H9 (cell line): Measurements from ENCODE around the gene YES1. TPM values are rescaled to one million over a fixed set of nuclear protein-coding genes. Genes with fewer than 3 reads are reported as not detected.
"Not testable (repeated sequence)": the region's sequence is repeated elsewhere in the genome, so short reads cannot be mapped to it uniquely, and the experiment has no call there.

Experiments used
- DNase-seq: peaks from one replicate; pipeline ENCODE4 v3.0.0-alpha.2; 2017
- H2AFZ ChIP-seq: one replicate; pipeline ENCODE4 v1.6.1; 2013; ENCODE audit warnings: mild to moderate bottlenecking, low read length, control low read depth, moderate library complexity
- H2AK5ac ChIP-seq: 2 replicates; pipeline ENCODE4 v1.6.1; 2013; ENCODE audit warnings: low read length, control low read depth, mixed read lengths; ENCODE audit not compliant: insufficient read length
- H2BK120ac ChIP-seq: one replicate; pipeline ENCODE4 v1.6.1; 2013; ENCODE audit warnings: low read depth, mild to moderate bottlenecking, low read length, control low read depth, inconsistent platforms; ENCODE audit not compliant: poor library complexity, severe bottlenecking
- H2BK12ac ChIP-seq: 2 replicates; pipeline ENCODE4 v1.6.1; 2013; ENCODE audit warnings: low read length, control low read depth, mixed read lengths, low read depth; ENCODE audit not compliant: insufficient read length
- H2BK15ac ChIP-seq: 2 replicates; pipeline ENCODE4 v1.6.1; 2013; ENCODE audit warnings: low read depth, low read length, control low read depth
- H2BK20ac ChIP-seq: one replicate; pipeline ENCODE4 v1.6.1; 2013; ENCODE audit warnings: low read depth, mild to moderate bottlenecking, low read length, control low read depth, inconsistent platforms; ENCODE audit not compliant: poor library complexity, severe bottlenecking
- H2BK5ac ChIP-seq: 2 replicates; pipeline ENCODE4 v1.6.1; 2013; ENCODE audit warnings: low read length, control low read depth, mixed read lengths; ENCODE audit not compliant: insufficient read length
- H3K14ac ChIP-seq: 2 replicates; pipeline ENCODE4 v1.6.1; 2013; ENCODE audit warnings: low read length, control low read depth; ENCODE audit not compliant: insufficient read depth
- H3K18ac ChIP-seq: 2 replicates; pipeline ENCODE4 v1.6.1; 2013; ENCODE audit warnings: low read depth, mild to moderate bottlenecking, mixed read lengths, low read length, control low read depth; ENCODE audit not compliant: insufficient read length
- H3K23ac ChIP-seq: 2 replicates; pipeline ENCODE4 v1.6.1; 2013; ENCODE audit warnings: low read length, control low read depth, mixed read lengths, low read depth; ENCODE audit not compliant: insufficient read length
- H3K23me2 ChIP-seq: 2 replicates; pipeline ENCODE4 v1.6.1; 2013; ENCODE audit warnings: low read depth, mild to moderate bottlenecking, mixed read lengths, low read length, control low read depth; ENCODE audit not compliant: insufficient read length, poor library complexity, severe bottlenecking
- H3K27ac ChIP-seq: 2 replicates; pipeline ENCODE4 v1.5.1; 2013; ENCODE audit warnings: low read length, control low read depth, mixed read lengths, low read depth; ENCODE audit not compliant: insufficient read length
- H3K27me3 ChIP-seq: 2 replicates; pipeline ENCODE4 v1.6.1; 2013; ENCODE audit warnings: low read length, control low read depth, inconsistent platforms; ENCODE audit not compliant: insufficient read depth
- H3K4ac ChIP-seq: 2 replicates; pipeline ENCODE4 v1.6.1; 2013; ENCODE audit warnings: low read depth, mild to moderate bottlenecking, control low read depth, inconsistent platforms, low read length, moderate library complexity
- H3K4me1 ChIP-seq: 2 replicates; pipeline ENCODE4 v1.6.1; 2013; ENCODE audit warnings: low read length, control low read depth, inconsistent platforms; ENCODE audit not compliant: insufficient read depth
- H3K4me2 ChIP-seq: 2 replicates; pipeline ENCODE4 v1.6.1; 2013; ENCODE audit warnings: low read length, control low read depth, mixed read lengths; ENCODE audit not compliant: insufficient read length, insufficient read depth
- H3K56ac ChIP-seq: 2 replicates; pipeline ENCODE4 v1.6.1; 2013; ENCODE audit warnings: low read depth, mild to moderate bottlenecking, mixed read lengths, low read length, control low read depth; ENCODE audit not compliant: insufficient read length
- H3K79me1 ChIP-seq: 2 replicates; pipeline ENCODE4 v1.6.1; 2013; ENCODE audit warnings: low read depth, mild to moderate bottlenecking, moderate library complexity, low read length, control low read depth, inconsistent platforms; ENCODE audit not compliant: insufficient read depth, poor library complexity, severe bottlenecking
- H3K79me2 ChIP-seq: 2 replicates; pipeline ENCODE4 v1.6.1; 2013; ENCODE audit warnings: low read length, control low read depth, inconsistent platforms; ENCODE audit not compliant: insufficient read depth
- H3K9ac ChIP-seq: 2 replicates; pipeline ENCODE4 v1.6.1; 2013; ENCODE audit warnings: low read length, control low read depth, mixed read lengths; ENCODE audit not compliant: insufficient read length; ENCODE audit errors: extremely low read depth
- H3K9me3 ChIP-seq: one replicate; pipeline ENCODE4 v1.6.1; 2013; ENCODE audit warnings: low read depth, low read length, inconsistent platforms; ENCODE audit not compliant: control insufficient read depth
- H3T11ph ChIP-seq: one replicate; pipeline ENCODE4 v1.6.1; 2013; ENCODE audit warnings: mild to moderate bottlenecking, low read length, control low read depth, inconsistent platforms
- H4K20me1 ChIP-seq: one replicate; pipeline ENCODE4 v1.6.1; 2013; ENCODE audit not compliant: control insufficient read depth, insufficient read length, insufficient read depth
- H4K5ac ChIP-seq: 2 replicates; pipeline ENCODE4 v1.6.1; 2013; ENCODE audit warnings: low read depth, mild to moderate bottlenecking, mixed read lengths, low read length, control low read depth; ENCODE audit not compliant: insufficient read length
- H4K8ac ChIP-seq: replicated peaks from 2 replicates; pipeline ENCODE4 v1.6.1; 2013; ENCODE audit warnings: low read length, control low read depth, mixed read lengths, low read depth; ENCODE audit not compliant: insufficient read length
- H4K91ac ChIP-seq: 2 replicates; pipeline ENCODE4 v1.6.1; 2013; ENCODE audit warnings: low read depth, mild to moderate bottlenecking, moderate library complexity, mixed read lengths, low read length, control low read depth; ENCODE audit not compliant: insufficient read length
- H3K27ac Mint-ChIP-seq, 3 experiments: 2 replicates in 2 of 3; 3 replicates in 1 of 3; pipeline ENCODE4 v1.8.0; 2020 to 2021; ENCODE audit warnings: mixed read lengths in 3 of 3, mild to moderate bottlenecking in 1 of 3, moderate library complexity in 1 of 3
- H3K27me3 Mint-ChIP-seq: 2 replicates; pipeline ENCODE4 v1.8.0; 2021; ENCODE audit warnings: low read depth, mild to moderate bottlenecking, moderate library complexity, mixed read lengths
- H3K36me3 Mint-ChIP-seq, 3 experiments: 2 replicates in 2 of 3; 3 replicates in 1 of 3; pipeline ENCODE4 v1.8.0; 2020 to 2021; ENCODE audit warnings: low read depth in 3 of 3, mixed read lengths in 3 of 3; ENCODE audit not compliant: insufficient read depth in 1 of 3
- H3K4me1 Mint-ChIP-seq, 2 experiments: 2 replicates each; pipeline ENCODE4 v1.8.0; 2020; ENCODE audit warnings: mixed read lengths in 2 of 2
- H3K4me3 Mint-ChIP-seq, 2 experiments: 2 replicates in 1 of 2; 3 replicates in 1 of 2; pipeline ENCODE4 v1.8.0; 2020 to 2021; ENCODE audit warnings: mild to moderate bottlenecking in 2 of 2, mixed read lengths in 2 of 2, moderate library complexity in 1 of 2
- H3K9me3 Mint-ChIP-seq, 2 experiments: 2 replicates in 1 of 2; 3 replicates in 1 of 2; pipeline ENCODE4 v1.8.0; 2020; ENCODE audit warnings: mild to moderate bottlenecking in 2 of 2, mixed read lengths in 2 of 2, moderate library complexity in 1 of 2
- WGBS: extraction: QIAGEN DNeasy Blood & Tissue Kit; methylation state at CpG from one replicate; pipeline ENCODE4 v1.1.7; 2013; ENCODE audit warnings: missing lambda C conversion rate, low lambda C conversion rate, mixed read lengths; ENCODE audit not compliant: insufficient read length; ENCODE audit errors: extremely low coverage; 5-methylcytosine and 5-hydroxymethylcytosine counted together
- total RNA-seq: library from RNA; stranded (reverse); gene quantifications from 2 replicates; pipeline ENCODE4 v1.2.1, GENCODE V29; 2021
- TF ChIP-seq, protein P1 (sequence below): fragments of 200-600 bp; sonication (generic); conservative IDR thresholded peaks from 3 replicates; pipeline ENCODE4 v1.8.0; 2021; ENCODE audit warnings: antibody characterized with exemption, mild to moderate bottlenecking

Gene YES1
- total RNA-seq, 1 experiment from 2014 or later, result 86.9 TPM

DNA sequence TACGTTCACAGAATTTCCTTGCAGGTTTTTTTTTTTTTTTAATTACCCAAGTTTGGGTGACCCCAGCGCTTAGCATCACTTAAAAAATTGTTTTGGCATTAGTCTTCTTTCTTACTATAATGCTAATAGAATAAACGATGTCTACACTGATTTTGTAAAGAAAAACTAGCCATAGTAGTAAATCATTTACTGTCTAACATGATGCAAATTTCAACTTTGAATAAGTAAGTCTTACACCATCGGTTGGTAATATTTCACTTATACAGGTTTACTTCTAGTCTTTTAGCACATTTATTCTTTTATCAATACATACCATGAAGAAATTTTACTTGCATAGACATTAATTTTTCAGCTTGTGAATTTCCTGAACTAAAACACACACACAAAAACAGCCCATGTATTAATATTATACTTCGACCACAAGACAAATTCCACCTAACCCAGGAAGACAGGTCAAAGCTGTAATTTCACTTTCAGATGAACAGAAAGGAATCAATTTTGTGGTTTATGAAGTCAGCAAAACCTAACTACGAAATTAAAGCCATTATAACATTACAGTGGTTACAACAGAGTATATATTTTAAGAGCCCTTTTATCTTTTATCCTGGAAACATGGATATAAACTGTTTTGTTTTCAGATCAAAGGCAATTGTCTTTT is 1.9 kb downstream of the YES1 start:
- Histone ChIP-seq H4K91ac (no peak overlapping the region), H3K27ac (no peak overlapping the region), H2AK5ac (no peak overlapping the region), H2BK120ac (no peak overlapping the region), H3K79me2 (peaks cover 38% of the 10 kb centered on the region; the same call in 1 of the 2 replicates), H3K9ac (no peak overlapping the region), H3K14ac (no peak overlapping the region), H2BK20ac (no peak overlapping the region), H4K5ac (no peak overlapping the region), H2BK12ac (no peak overlapping the region), H4K8ac (no peak overlapping the region), H2AFZ (no peak overlapping the region), H3K27me3 (no peaks in the 10 kb centered on the region), H3K79me1 (no peaks in the 10 kb centered on the region), H2BK15ac (no peak overlapping the region), H3K23ac (no peak overlapping the region), H3K4ac (no peak overlapping the region), H3K23me2 (peaks cover 12% of the 10 kb centered on the region), H3K18ac (no peak overlapping the region), H3K4me2 (peak overlapping the region; percentile 83), H3T11ph (no peak overlapping the region), H3K56ac (no peak overlapping the region), H3K4me1 (no peaks in the 10 kb centered on the region; the same call in 1 of the 2 replicates), H3K9me3 (no peaks in the 10 kb centered on the region), H2BK5ac (no peak overlapping the region), H4K20me1 (no peaks in the 10 kb centered on the region)
- Mint-ChIP-seq H3K27ac (no peak overlapping the region), H3K4me3 (peak overlapping the region; percentile 93 to 96), H3K36me3 (no peaks in the 10 kb centered on the region; a peak in 2 of 7 replicates), H3K27me3 (no peaks in the 10 kb centered on the region), H3K9me3 (no peaks in the 10 kb centered on the region), H3K4me1 (peaks cover 33 to 45% of the 10 kb centered on the region in 2 experiments)
- no peak for DNase-seq
- TF ChIP-seq, protein P1, sequence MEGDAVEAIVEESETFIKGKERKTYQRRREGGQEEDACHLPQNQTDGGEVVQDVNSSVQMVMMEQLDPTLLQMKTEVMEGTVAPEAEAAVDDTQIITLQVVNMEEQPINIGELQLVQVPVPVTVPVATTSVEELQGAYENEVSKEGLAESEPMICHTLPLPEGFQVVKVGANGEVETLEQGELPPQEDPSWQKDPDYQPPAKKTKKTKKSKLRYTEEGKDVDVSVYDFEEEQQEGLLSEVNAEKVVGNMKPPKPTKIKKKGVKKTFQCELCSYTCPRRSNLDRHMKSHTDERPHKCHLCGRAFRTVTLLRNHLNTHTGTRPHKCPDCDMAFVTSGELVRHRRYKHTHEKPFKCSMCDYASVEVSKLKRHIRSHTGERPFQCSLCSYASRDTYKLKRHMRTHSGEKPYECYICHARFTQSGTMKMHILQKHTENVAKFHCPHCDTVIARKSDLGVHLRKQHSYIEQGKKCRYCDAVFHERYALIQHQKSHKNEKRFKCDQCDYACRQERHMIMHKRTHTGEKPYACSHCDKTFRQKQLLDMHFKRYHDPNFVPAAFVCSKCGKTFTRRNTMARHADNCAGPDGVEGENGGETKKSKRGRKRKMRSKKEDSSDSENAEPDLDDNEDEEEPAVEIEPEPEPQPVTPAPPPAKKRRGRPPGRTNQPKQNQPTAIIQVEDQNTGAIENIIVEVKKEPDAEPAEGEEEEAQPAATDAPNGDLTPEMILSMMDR, result no peak
- WGBS, result no CpG with 5 or more reads among the region's 6 CpGs

- H4K8ac ChIP-seq, H3K4me2 ChIP-seq, H4K20me1 ChIP-seq, H2BK15ac ChIP-seq, H3K36me3 Mint-ChIP-seq, H3T11ph ChIP-seq, DNase-seq, H3K23ac ChIP-seq, H3K4me3 Mint-ChIP-seq, H3K27me3 Mint-ChIP-seq, H3K56ac ChIP-seq, H2AFZ ChIP-seq, H3K9ac ChIP-seq, H2BK5ac ChIP-seq, H3K14ac ChIP-seq, H3K4ac ChIP-seq, H3K27ac ChIP-seq, H2BK12ac ChIP-seq, H4K5ac ChIP-seq, H3K79me1 ChIP-seq, H4K91ac ChIP-seq, H2BK120ac ChIP-seq, H3K27me3 ChIP-seq, H2AK5ac ChIP-seq, H3K18ac ChIP-seq, H3K9me3 ChIP-seq, H3K4me1 ChIP-seq, H2BK20ac ChIP-seq, H3K9me3 Mint-ChIP-seq, H3K27ac Mint-ChIP-seq: not testable (repeated sequence)
- WGBS, result no CpG with 5 or more reads among the region's 11 CpGs
- H3K79me2 ChIP-seq, result peaks cover 41% of the 10 kb centered on the region; the same call in 1 of the 2 replicates
- peaks cover 12% of the 10 kb centered on the region for H3K23me2 ChIP-seq
- H3K4me1 Mint-ChIP-seq, result peaks cover 30 to 41% of the 10 kb centered on the region in 2 experiments
These were observed 2.8 kb downstream of the YES1 start for GRCh38 chr18:809228-809627.
